PC-3 (cell line): Measurements from ENCODE around the gene KDM2B. TPM values are rescaled to one million over a fixed set of nuclear protein-coding genes. Genes with fewer than 3 reads are reported as not detected.

Experiments used
- ATAC-seq: fragments of 200-7000 bp; cut with Tn5 transposase; 2 replicates; pipeline ENCODE4 v1.9.1; 2020; ENCODE audit warnings: mild to moderate bottlenecking, moderate library complexity
- BruUV-seq: library from RNA; stranded (reverse); fragments of 400-500 nt; replicated peaks from 2 replicates; lab custom pipeline; 2021; lab: Mats Ljungman, UMichigan
- CTCF ChIA-PET: fragments of 300-600 bp; sonication (Branson Sonifier 250); formaldehyde crosslinking; loops from one replicate; lab custom pipeline; 2022; ENCODE audit warnings: antibody characterized with exemption; lab: Charles Lee
- POLR2A ChIA-PET: fragments of 300-600 bp; sonication (Branson Sonifier 250); formaldehyde crosslinking; loops from one replicate; lab custom pipeline; 2022; ENCODE audit warnings: antibody characterized with exemption; ENCODE audit not compliant: unreplicated experiment; lab: Charles Lee
- DNase-seq: peaks from one replicate; pipeline ENCODE4 v3.0.0-alpha.2; 2015
- H2AFZ ChIP-seq: fragments of 300-600 bp; sonication (generic); 2 replicates; pipeline ENCODE4 v1.6.0; 2016; ENCODE audit warnings: antibody characterized with exemption, low read length
- H3F3A ChIP-seq: fragments of 300-600 bp; sonication (generic); one replicate; pipeline ENCODE4 v1.6.0; 2017; ENCODE audit warnings: antibody characterized with exemption, low read length, control low read depth, mild to moderate bottlenecking; ENCODE audit not compliant: unreplicated experiment
- H3K27ac ChIP-seq: fragments of 300-600 bp; sonication (generic); 2 replicates; pipeline ENCODE4 v1.5.1; 2016; ENCODE audit warnings: mild to moderate bottlenecking, low read length
- H3K27me3 ChIP-seq: fragments of 300-600 bp; sonication (generic); 2 replicates; pipeline ENCODE4 v1.6.1; 2016; ENCODE audit warnings: low read length, mixed read lengths
- H3K36me3 ChIP-seq: fragments of 300-600 bp; sonication (generic); 2 replicates; pipeline ENCODE4 v1.6.1; 2016; ENCODE audit warnings: low read depth, mixed run types, low read length, mixed read lengths
- H3K4me1 ChIP-seq: fragments of 300-600 bp; sonication (generic); 2 replicates; pipeline ENCODE4 v1.5.1; 2016; ENCODE audit warnings: low read length; ENCODE audit not compliant: insufficient read depth
- H3K4me2 ChIP-seq: fragments of 300-600 bp; sonication (generic); 2 replicates; pipeline ENCODE4 v1.6.0; 2016; ENCODE audit warnings: low read length
- H3K4me3 ChIP-seq: fragments of 300-600 bp; sonication (generic); 2 replicates; pipeline ENCODE4 v1.5.1; 2016; ENCODE audit warnings: mild to moderate bottlenecking, low read length, mixed read lengths
- H3K79me2 ChIP-seq: fragments of 300-600 bp; sonication (generic); 2 replicates; pipeline ENCODE4 v1.6.1; 2017; ENCODE audit warnings: low read length, mixed read lengths
- H3K9ac ChIP-seq: fragments of 300-600 bp; sonication (generic); 2 replicates; pipeline ENCODE4 v1.6.0; 2016; ENCODE audit warnings: mild to moderate bottlenecking, low read length
- H3K9me2 ChIP-seq: fragments of 300-600 bp; sonication (generic); replicated peaks from 2 replicates; pipeline ENCODE4 v1.6.1; 2016; ENCODE audit warnings: mixed run types, low read length, mixed read lengths
- H3K9me3 ChIP-seq: fragments of 300-600 bp; sonication (generic); 2 replicates; pipeline ENCODE4 v1.6.1; 2016; ENCODE audit warnings: low read length, mixed read lengths
- H4K20me1 ChIP-seq: fragments of 300-600 bp; sonication (generic); 2 replicates; pipeline ENCODE4 v1.6.1; 2016; ENCODE audit warnings: low read length, mixed read lengths
- EZH2 ChIP-seq: fragments of 300-600 bp; sonication (generic); IDR thresholded peaks from one replicate; pipeline ENCODE4 v1.6.1; 2017; ENCODE audit warnings: antibody characterized with exemption, mild to moderate bottlenecking, low read length; ENCODE audit not compliant: unreplicated experiment
- EZH2phosphoT487 ChIP-seq: fragments of 300-600 bp; sonication (generic); IDR thresholded peaks from 2 replicates; pipeline ENCODE4 v1.6.1; 2018; ENCODE audit warnings: mild to moderate bottlenecking, antibody characterized with exemption, low read length, borderline replicate concordance
- intact Hi-C: fragments of 100-400 bp; cut with micrococcal nuclease; formaldehyde crosslinking; loops from 2 replicates; pipeline ENCODE4 v1.9.0; 2023
- total RNA-seq: library from RNA; depleted of rRNA; stranded (reverse); fragments of >200 nt; gene quantifications from 2 replicates; pipeline ENCODE4 v1.2.3, GENCODE V29; 2014
- TF ChIP-seq, protein P1 (sequence below): fragments of 300-600 bp; sonication (generic); conservative IDR thresholded peaks from 2 replicates; pipeline ENCODE4 v1.5.1; 2017; ENCODE audit warnings: antibody characterized with exemption, low read depth, mild to moderate bottlenecking, low read length

KDM2B gene
- total RNA-seq, 1 experiment from 2014 or later: 52.5 TPM

DNA sequence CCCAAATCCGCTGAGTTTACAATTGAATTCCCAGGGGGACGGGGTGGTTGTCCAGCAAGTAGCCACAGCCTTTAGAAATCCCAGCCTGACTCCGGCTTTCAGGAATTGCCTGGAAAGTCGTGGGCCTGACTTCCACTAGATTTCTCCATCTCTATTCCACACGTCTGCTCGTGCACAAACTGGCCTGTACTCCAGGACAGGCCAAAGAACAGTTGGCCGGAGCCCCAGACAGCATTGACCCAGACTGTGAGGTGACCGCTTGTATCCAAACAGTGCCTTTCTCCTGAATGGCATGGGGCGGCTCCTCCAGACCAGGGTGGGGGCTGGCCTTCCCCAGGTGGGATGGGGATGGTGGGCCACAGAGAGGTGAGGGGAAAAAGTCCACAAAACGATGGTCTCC, 62.2 kb downstream of the KDM2B start:
- Histone ChIP-seq H3K4me1 (no peaks in the 10 kb centered on the region), H3F3A (no peaks in the 10 kb centered on the region), H3K9me3 (no peaks in the 10 kb centered on the region), H3K27me3 (no peaks in the 10 kb centered on the region), H3K79me2 (no peaks in the 10 kb centered on the region), H3K4me2 (no peak overlapping the region), H3K36me3 (peaks cover 6% of the 10 kb centered on the region), H4K20me1 (no peaks in the 10 kb centered on the region), H3K9me2 (no peaks in the 10 kb centered on the region), H3K4me3 (no peak overlapping the region), H3K9ac (no peak overlapping the region), H3K27ac (no peak overlapping the region), H2AFZ (no peak overlapping the region)
- intact Hi-C loops: no loop called here
- ChIA-PET POLR2A (no interaction called here), CTCF (no interaction called here)
- DNase-seq (no peak), ATAC-seq (no peak)
- TF ChIP-seq, protein P1, sequence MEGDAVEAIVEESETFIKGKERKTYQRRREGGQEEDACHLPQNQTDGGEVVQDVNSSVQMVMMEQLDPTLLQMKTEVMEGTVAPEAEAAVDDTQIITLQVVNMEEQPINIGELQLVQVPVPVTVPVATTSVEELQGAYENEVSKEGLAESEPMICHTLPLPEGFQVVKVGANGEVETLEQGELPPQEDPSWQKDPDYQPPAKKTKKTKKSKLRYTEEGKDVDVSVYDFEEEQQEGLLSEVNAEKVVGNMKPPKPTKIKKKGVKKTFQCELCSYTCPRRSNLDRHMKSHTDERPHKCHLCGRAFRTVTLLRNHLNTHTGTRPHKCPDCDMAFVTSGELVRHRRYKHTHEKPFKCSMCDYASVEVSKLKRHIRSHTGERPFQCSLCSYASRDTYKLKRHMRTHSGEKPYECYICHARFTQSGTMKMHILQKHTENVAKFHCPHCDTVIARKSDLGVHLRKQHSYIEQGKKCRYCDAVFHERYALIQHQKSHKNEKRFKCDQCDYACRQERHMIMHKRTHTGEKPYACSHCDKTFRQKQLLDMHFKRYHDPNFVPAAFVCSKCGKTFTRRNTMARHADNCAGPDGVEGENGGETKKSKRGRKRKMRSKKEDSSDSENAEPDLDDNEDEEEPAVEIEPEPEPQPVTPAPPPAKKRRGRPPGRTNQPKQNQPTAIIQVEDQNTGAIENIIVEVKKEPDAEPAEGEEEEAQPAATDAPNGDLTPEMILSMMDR: no peak
- TF ChIP-seq EZH2phosphoT487: no peak
- no TSS peak for BruUV-seq

DNA sequence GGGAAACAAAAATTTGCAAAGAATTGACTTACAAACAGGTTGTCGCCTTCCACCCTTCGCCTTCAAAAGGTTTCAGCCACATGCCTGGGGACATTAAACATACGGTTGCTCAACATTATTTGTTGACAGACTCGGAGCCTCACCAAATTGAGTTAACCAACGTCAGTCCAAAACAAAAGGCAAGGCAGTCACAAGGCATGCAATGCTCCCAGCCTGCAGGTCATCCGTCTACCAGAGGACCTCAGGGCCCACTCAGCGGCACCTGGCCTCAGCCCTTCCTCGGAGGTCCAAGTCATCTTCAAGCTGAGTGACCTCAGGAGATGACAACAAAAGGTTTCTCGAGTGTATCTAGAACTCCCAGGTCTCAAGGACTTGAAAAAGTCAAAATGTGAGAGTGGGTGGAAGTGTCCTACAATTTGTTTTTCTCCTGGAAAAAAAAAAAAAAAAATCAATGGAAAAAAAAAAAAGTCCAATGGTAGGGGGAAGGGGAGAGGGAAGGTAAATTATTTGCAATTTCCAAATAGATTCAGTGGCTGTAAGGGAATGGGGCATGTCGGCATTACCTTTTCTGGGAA, 64.3 kb downstream of the KDM2B start:
- no peak for DNase-seq
- Histone ChIP-seq H4K20me1 (no peaks in the 10 kb centered on the region), H3K9ac (no peak overlapping the region), H3K27ac (no peak overlapping the region), H3K27me3 (no peaks in the 10 kb centered on the region), H3K9me3 (no peaks in the 10 kb centered on the region), H3K36me3 (peaks cover 6% of the 10 kb centered on the region), H3K4me1 (no peaks in the 10 kb centered on the region), H3F3A (no peaks in the 10 kb centered on the region), H3K4me2 (no peak overlapping the region), H3K9me2 (no peaks in the 10 kb centered on the region), H2AFZ (no peak overlapping the region), H3K79me2 (no peaks in the 10 kb centered on the region), H3K4me3 (no peak overlapping the region)
- intact Hi-C loops: no loop called here
- no peak for ATAC-seq
- no TSS peak for BruUV-seq
- CTCF ChIA-PET: no interaction called here
- TF ChIP-seq EZH2 (no peak), EZH2phosphoT487 (no peak)
- TF ChIP-seq, protein P1: no peak
- POLR2A ChIA-PET: no interaction called here

DNA sequence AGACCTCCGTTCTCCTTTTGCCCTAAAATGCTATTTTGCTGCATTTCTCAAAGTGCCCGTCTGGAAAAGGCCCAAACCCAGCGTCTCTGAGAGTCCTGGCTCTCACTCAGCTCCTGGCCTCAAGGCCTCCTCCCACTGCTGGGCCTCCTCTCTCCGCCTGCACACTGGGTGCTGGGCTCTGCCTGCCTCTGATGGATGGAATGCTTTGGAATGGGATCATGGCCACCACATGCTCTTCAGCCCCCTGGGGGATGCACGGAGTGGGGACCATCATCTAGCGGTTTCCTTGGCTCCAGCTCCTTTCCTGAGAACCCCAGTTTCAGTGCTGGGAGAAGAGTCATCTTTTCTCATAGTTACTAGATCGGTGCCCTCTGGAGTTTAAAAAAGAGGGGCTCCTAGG, 65.2 kb downstream of the KDM2B start:
- POLR2A ChIA-PET: no interaction called here
- no peak overlapping the region for H3K4me2 ChIP-seq
- H3K9me3 ChIP-seq: no peaks in the 10 kb centered on the region
- TF ChIP-seq EZH2phosphoT487: no peak
- TF ChIP-seq, protein P1: no peak
- TF ChIP-seq EZH2: no peak
- no peaks in the 10 kb centered on the region for H3K9me2 ChIP-seq
- H3K79me2 ChIP-seq: no peaks in the 10 kb centered on the region
- H3K27ac ChIP-seq: no peak overlapping the region
- peaks cover 6% of the 10 kb centered on the region for H3K36me3 ChIP-seq
- H2AFZ ChIP-seq: no peak overlapping the region
- CTCF ChIA-PET: no interaction called here
- H4K20me1 ChIP-seq: no peaks in the 10 kb centered on the region
- no peaks in the 10 kb centered on the region for H3K27me3 ChIP-seq
- no peaks in the 10 kb centered on the region for H3K4me1 ChIP-seq
- no peaks in the 10 kb centered on the region for H3F3A ChIP-seq
- BruUV-seq: no TSS peak
- intact Hi-C loops: no loop called here
- DNase-seq: no peak
- H3K4me3 ChIP-seq: no peak overlapping the region
- no peak overlapping the region for H3K9ac ChIP-seq
- ATAC-seq: no peak
